HepG2 (cell line): Measurements from ENCODE around the gene DNAJC7. TPM values are rescaled to one million over a fixed set of nuclear protein-coding genes. Genes with fewer than 3 reads are reported as not detected.

Experiments used
- CHCHD3 ChIP-seq: sonication (generic); formaldehyde crosslinking; IDR thresholded peaks from 2 replicates; pipeline ENCODE4 v1.8.0; 2022; ENCODE audit warnings: mild to moderate bottlenecking, missing genetic modification reagents, moderate library complexity
- EP300 ChIP-seq, 3 experiments: sonication (generic) in 1 of 3; formaldehyde crosslinking in 1 of 3; IDR thresholded peaks; 2 replicates each; pipeline versions ENCODE4 v1.5.1 to v1.6.1; 2011 to 2020; ENCODE audit warnings: low read depth in 2 of 3, low read length in 2 of 3, borderline replicate concordance in 1 of 3, improper control_type of control experiment in 1 of 3, mild to moderate bottlenecking in 1 of 3, missing genetic modification reagents in 1 of 3, moderate library complexity in 1 of 3
- FOXK1 ChIP-seq: sonication (generic); formaldehyde crosslinking; IDR thresholded peaks from 2 replicates; pipeline ENCODE4 v1.4.0; 2020; ENCODE audit warnings: low read depth, missing genetic modification reagents, borderline replicate concordance
- HDAC1 ChIP-seq: sonication (generic); formaldehyde crosslinking; IDR thresholded peaks from 2 replicates; pipeline ENCODE4 v1.5.1; 2020; ENCODE audit warnings: mild to moderate bottlenecking, missing genetic modification reagents
- MAFF ChIP-seq: IDR thresholded peaks from 2 replicates; pipeline ENCODE4 v1.6.1; 2011; ENCODE audit warnings: low read depth, low read length, improper control_type of control experiment
- MED1 ChIP-seq: sonication (generic); formaldehyde crosslinking; IDR thresholded peaks from 2 replicates; pipeline ENCODE4 v1.4.0; 2020; ENCODE audit warnings: missing genetic modification reagents
- PHF5A ChIP-seq: IDR thresholded peaks from one replicate; pipeline ENCODE4 v1.6.1; 2018; ENCODE audit warnings: low read depth, missing genetic modification reagents; ENCODE audit not compliant: unreplicated experiment
- SNAPC4 ChIP-seq: sonication (generic); formaldehyde crosslinking; IDR thresholded peaks from 2 replicates; pipeline ENCODE4 v1.4.0; 2020; ENCODE audit warnings: mild to moderate bottlenecking, missing genetic modification reagents
- TARDBP ChIP-seq: sonication (generic); formaldehyde crosslinking; IDR thresholded peaks from 2 replicates; pipeline ENCODE4 v1.8.0; 2022; ENCODE audit warnings: mild to moderate bottlenecking, missing genetic modification reagents
- ZFP36L1 ChIP-seq: sonication (generic); formaldehyde crosslinking; IDR thresholded peaks from 2 replicates; pipeline ENCODE4 v1.8.0; 2022; ENCODE audit warnings: mild to moderate bottlenecking, missing genetic modification reagents, moderate library complexity
- ZFP62 ChIP-seq: sonication (generic); formaldehyde crosslinking; IDR thresholded peaks from 2 replicates; pipeline ENCODE4 v1.4.0; 2020; ENCODE audit warnings: missing genetic modification reagents
- ZFX ChIP-seq: sonication (generic); formaldehyde crosslinking; IDR thresholded peaks from 2 replicates; pipeline ENCODE4 v1.4.0; 2020; ENCODE audit warnings: mild to moderate bottlenecking, low read depth, missing genetic modification reagents, moderate library complexity
- ZNF343 ChIP-seq: sonication (generic); formaldehyde crosslinking; IDR thresholded peaks from 2 replicates; pipeline ENCODE4 v1.4.0; 2020; ENCODE audit warnings: mild to moderate bottlenecking, missing genetic modification reagents
- ZNF644 ChIP-seq: IDR thresholded peaks from 2 replicates; pipeline ENCODE4 v1.6.1; 2016; ENCODE audit warnings: low read depth
- ZNF646 ChIP-seq: sonication (generic); formaldehyde crosslinking; IDR thresholded peaks from 2 replicates; pipeline ENCODE4 v1.9.0; 2021; ENCODE audit warnings: mild to moderate bottlenecking, missing genetic modification reagents
- ZNF776 ChIP-seq: sonication (generic); formaldehyde crosslinking; IDR thresholded peaks from 2 replicates; pipeline ENCODE4 v1.4.0; 2020; ENCODE audit warnings: mild to moderate bottlenecking, missing genetic modification reagents
- ZSCAN21 ChIP-seq: sonication (generic); formaldehyde crosslinking; IDR thresholded peaks from 2 replicates; pipeline ENCODE4 v1.8.0; 2022; ENCODE audit warnings: mild to moderate bottlenecking, missing genetic modification reagents, moderate library complexity, borderline replicate concordance
- polyA plus RNA-seq, 8 experiments: library from polyadenylated mRNA; depleted of rRNA in 3 of 8; stranded (reverse) in 7 of 8; unstranded in 1 of 8; fragments of >200 nt; fragmentation: Illumina TruSeq in 4 of 8; extraction: Trizol in 4 of 8; gene quantifications; 2 replicates each; pipeline versions ENCODE4 v1.2.1 to v1.2.3, GENCODE V29; 2011 to 2016; ENCODE audit warnings: low read depth in 4 of 8, missing spikeins in 1 of 8, mixed read lengths in 1 of 8; ENCODE audit not compliant: insufficient read depth in 1 of 8
- total RNA-seq, 5 experiments: library from RNA; depleted of rRNA; stranded (reverse); fragments of >200 nt; fragmentation: Illumina TruSeq; extraction: Trizol; gene quantifications; 2 replicates each; pipeline ENCODE4 v1.2.3, GENCODE V29; 2016; ENCODE audit warnings: low read depth in 1 of 5

The DNAJC7 gene
- total and polyA plus RNA-seq, 2 of the 13 experiments (the other 11 are each of a cell fraction or from before 2014, with no cell fraction given): 47.7 to 132 TPM

- TF ChIP-seq SNAPC4 (CRISPR knock-in tag) (peak; percentile 77; the same call in 1 of the 2 replicates), ZNF343 (CRISPR knock-in tag) (no peak), MED1 (CRISPR knock-in tag) (0 out of 2 replicates have a peak, but pooled peaks have one; percentile 46), HDAC1 (CRISPR knock-in tag) (peak; percentile 9; the same call in 1 of the 2 replicates), ZNF646 (CRISPR knock-in tag) (no peak), MAFF (no peak), ZNF644 (CRISPR knock-in tag) (0 out of 2 replicates have a peak, but pooled peaks have one; percentile 32), TARDBP (CRISPR knock-in tag) (peak; percentile 73; the same call in 1 of the 2 replicates), EP300 (IDR thresholded peaks at IDR 0.05; ENCODE audit: low read depth in 2 of 2, low read length in 2 of 2) (peak in 1 of 2 experiments; percentile 61; a peak in 3 of 4 replicates), EP300 (CRISPR knock-in tag; IDR thresholded peaks at IDR 0.05; ENCODE audit: borderline replicate concordance) (peak; percentile 45; the same call in 1 of the 2 replicates), ZNF776 (CRISPR knock-in tag) (peak; percentile 45; the same call in 1 of the 2 replicates), ZSCAN21 (CRISPR knock-in tag) (no peak), FOXK1 (CRISPR knock-in tag) (peak; percentile 17; the same call in 1 of the 2 replicates), ZFP62 (no peak), ZFX (CRISPR knock-in tag) (peak; percentile 62), ZFP36L1 (CRISPR knock-in tag) (no peak), CHCHD3 (CRISPR knock-in tag) (no peak), PHF5A (CRISPR knock-in tag) (no peak)
Observed at GRCh38 chr17:41957031-41957868, 60.0 kb downstream of the DNAJC7 start (continued).
